H1 (cell line): ENCODE measurements around the gene LHPP. TPM values are rescaled to one million over a fixed set of nuclear protein-coding genes. Genes with fewer than 3 reads are reported as not detected.

ENCODE experiments used
- ATF2 ChIP-seq: IDR thresholded peaks from 2 replicates; pipeline ENCODE4 v1.6.1; 2012; ENCODE audit warnings: low read length, inconsistent platforms
- BACH1 ChIP-seq: IDR thresholded peaks from 2 replicates; pipeline ENCODE4 v1.6.1; 2012; ENCODE audit warnings: low read length, improper control_type of control experiment
- CHD2 ChIP-seq: IDR thresholded peaks from 2 replicates; pipeline ENCODE4 v1.6.1; 2012; ENCODE audit warnings: low read length, improper control_type of control experiment
- CREB1 ChIP-seq: IDR thresholded peaks from 2 replicates; pipeline ENCODE4 v1.6.1; 2012; ENCODE audit warnings: inconsistent platforms
- EGR1 ChIP-seq: IDR thresholded peaks from 2 replicates; pipeline ENCODE4 v1.6.1; 2011; ENCODE audit warnings: low read depth, low read length, borderline replicate concordance
- EZH2 ChIP-seq: fragments of 200-600 bp; sonication (generic); IDR thresholded peaks from 2 replicates; pipeline ENCODE4 v1.7.1; 2012; ENCODE audit warnings: low read depth, mild to moderate bottlenecking, moderate library complexity, low read length, inconsistent platforms; ENCODE audit not compliant: severe bottlenecking
- KDM1A ChIP-seq: fragments of 200-600, 300-600 bp; sonication (generic); IDR thresholded peaks from 2 replicates; pipeline ENCODE4 v1.7.1; 2016; ENCODE audit warnings: mild to moderate bottlenecking, low read length, borderline replicate concordance
- MAFK ChIP-seq: IDR thresholded peaks from 2 replicates; pipeline ENCODE4 v1.6.1; 2012; ENCODE audit warnings: low read depth, mild to moderate bottlenecking, improper control_type of control experiment, low read length
- PHF8 ChIP-seq: fragments of 200-600 bp; sonication (generic); conservative IDR thresholded peaks from 2 replicates; pipeline ENCODE4 v1.7.1; 2012; ENCODE audit warnings: low read depth, mild to moderate bottlenecking, inconsistent platforms, low read length, moderate library complexity
- POU5F1 ChIP-seq: IDR thresholded peaks from 2 replicates; pipeline ENCODE4 v1.6.1; 2011; ENCODE audit warnings: low read depth, mild to moderate bottlenecking, low read length, moderate library complexity
- SAP30 ChIP-seq: fragments of 300-600 bp; sonication (generic); IDR thresholded peaks from 2 replicates; pipeline ENCODE4 v1.7.1; 2012; ENCODE audit warnings: low read length, moderate library complexity, mild to moderate bottlenecking, inconsistent platforms; ENCODE audit not compliant: insufficient read depth, insufficient replicate concordance
- SUZ12 ChIP-seq: fragments of 200-600 bp; sonication (generic); IDR thresholded peaks from 2 replicates; pipeline ENCODE4 v1.6.1; 2012; ENCODE audit warnings: mild to moderate bottlenecking, inconsistent platforms, low read length, moderate library complexity, mixed read lengths
- polyA plus RNA-seq, 7 experiments: library from polyadenylated mRNA; depleted of rRNA in 3 of 7; stranded (reverse) in 5 of 7; unstranded in 2 of 7; fragments of >200 nt in 5 of 7; fragments of 200-250 nt in 2 of 7; gene quantifications; 1 replicate in 5 of 7; 2 replicates in 1 of 7; 4 replicates in 1 of 7; pipeline versions ENCODE4 v1.2.1 to v1.2.3, GENCODE V29; 2011 to 2013; ENCODE audit warnings: missing spikeins in 2 of 7, mixed read lengths in 2 of 7
- total RNA-seq: library from RNA; stranded (reverse); fragmentation: NEBNext Ultra II Directional; extraction: Animal tissue kit (Norgen Biotek cat#: 25700); gene quantifications from 2 replicates; pipeline ENCODE4 v1.2.1, GENCODE V29; 2021

Gene LHPP
- total and polyA plus RNA-seq, 2 of the 8 experiments (the other 6 are each of a cell fraction or from before 2014, with no cell fraction given), result 26.0 to 45.0 TPM

- TF ChIP-seq KDM1A (no peak), PHF8 (no peak), SAP30 (peak; percentile 27), CHD2 (no peak), EZH2 (no peak), SUZ12 (peak; percentile 35; the same call in 1 of the 2 replicates), CREB1 (no peak), MAFK (no peak), EGR1 (no peak), ATF2 (no peak), POU5F1 (no peak), BACH1 (no peak)
Measured at GRCh38 chr10:124449170-124450011, 12.2 kb upstream of the LHPP start (continued).
